ENCODE measurements around the gene PDK4. TPM values are rescaled to one million over a fixed set of nuclear protein-coding genes. Genes with fewer than 3 reads are reported as not detected.

The PDK4 gene
- total and polyA plus RNA-seq, 10 of the 15 experiments (the other 5 are each of a cell fraction or from before 2014, with no cell fraction given): 0.03 to 0.46 TPM; not detected in 8

GRCh38 chr7:95534796-95535195, 61.5 kb downstream of the PDK4 start:
- CTCF ChIA-PET: interaction anchor here (0.9 to 17.8 kb wide), 3 partner anchors 8 to 156 kb away, joined by 3 to 655 read pairs (median 15); no protein-coding TSS in a partner anchor
- Histone ChIP-seq H4K20me1 (ENCODE audit: control insufficient read depth, insufficient read depth) (no peaks in the 10 kb centered on the region), H2AFZ (ENCODE audit: control insufficient read depth, low read depth, low read length) (no peak overlapping the region), H3K4me1 (ENCODE audit: control insufficient read depth, insufficient read depth, low read length) (no peaks in the 10 kb centered on the region), H3K27ac (ENCODE audit: control insufficient read depth, insufficient read depth) (no peak overlapping the region), H3K79me2 (ENCODE audit: control insufficient read depth, insufficient read depth, low read length) (no peaks in the 10 kb centered on the region), H3K27me3 (replicated peaks in 1 of 2; ENCODE audit: control insufficient read depth in 2 of 2, insufficient read depth in 2 of 2, low read length in 1 of 2) (no peaks in the 10 kb centered on the region; a peak in 1 of 4 replicates), H3K4me3 (no peak overlapping the region), H3K4me2 (ENCODE audit: control insufficient read depth, insufficient read depth) (no peak overlapping the region), H3K9me3 (replicated peaks; ENCODE audit: control insufficient read depth, insufficient read depth, low read length) (no peaks in the 10 kb centered on the region), H3K36me3 (ENCODE audit: control insufficient read depth in 2 of 2, insufficient read depth in 2 of 2, low read length in 1 of 2) (no peaks in the 10 kb centered on the region), H3K9ac (ENCODE audit: control insufficient read depth, insufficient read depth, low read length) (no peak overlapping the region)
- intact Hi-C loops (cut with micrococcal nuclease; ENCODE audit: unreplicated experiment): loop anchor here (5.0 kb wide), 1 partner anchor 338 kb away; no protein-coding TSS in a partner anchor
- in situ Hi-C loops (cut with MboI): no loop called here
- RAD21 ChIA-PET (ENCODE audit: unreplicated experiment): interaction anchor here (0.7 to 3.3 kb wide), 4 partner anchors 9 to 156 kb away, joined by 4 to 20 read pairs (median 4); no protein-coding TSS in a partner anchor
- BruUV-seq (replicated peaks): no TSS peak
- no peak for FAIRE-seq
- SMC1A ChIA-PET (ENCODE audit: uncharacterized antibody, unreplicated experiment): interaction anchor here (1.0 to 23.7 kb wide), 5 partner anchors 8 to 155 kb away, joined by 3 to 448 read pairs (median 5); no protein-coding TSS in a partner anchor
- no peak for ATAC-seq
- TF ChIP-seq WRNIP1 (IDR thresholded peaks at IDR 0.05; ENCODE audit: borderline replicate concordance, low read depth, low read length) (no peak), TBL1XR1 (IDR thresholded peaks at IDR 0.05; ENCODE audit: low read depth, low read length) (no peak), JUNB (IDR thresholded peaks at IDR 0.05) (no peak), ZNF622 (IDR thresholded peaks at IDR 0.05) (no peak), CHD2 (IDR thresholded peaks at IDR 0.05; ENCODE audit: borderline replicate concordance, low read depth, low read length) (no peak), FOS (IDR thresholded peaks at IDR 0.05; ENCODE audit: borderline replicate concordance, extremely low read depth, insufficient read length) (no peak)
- TF ChIP-seq, protein P1, sequence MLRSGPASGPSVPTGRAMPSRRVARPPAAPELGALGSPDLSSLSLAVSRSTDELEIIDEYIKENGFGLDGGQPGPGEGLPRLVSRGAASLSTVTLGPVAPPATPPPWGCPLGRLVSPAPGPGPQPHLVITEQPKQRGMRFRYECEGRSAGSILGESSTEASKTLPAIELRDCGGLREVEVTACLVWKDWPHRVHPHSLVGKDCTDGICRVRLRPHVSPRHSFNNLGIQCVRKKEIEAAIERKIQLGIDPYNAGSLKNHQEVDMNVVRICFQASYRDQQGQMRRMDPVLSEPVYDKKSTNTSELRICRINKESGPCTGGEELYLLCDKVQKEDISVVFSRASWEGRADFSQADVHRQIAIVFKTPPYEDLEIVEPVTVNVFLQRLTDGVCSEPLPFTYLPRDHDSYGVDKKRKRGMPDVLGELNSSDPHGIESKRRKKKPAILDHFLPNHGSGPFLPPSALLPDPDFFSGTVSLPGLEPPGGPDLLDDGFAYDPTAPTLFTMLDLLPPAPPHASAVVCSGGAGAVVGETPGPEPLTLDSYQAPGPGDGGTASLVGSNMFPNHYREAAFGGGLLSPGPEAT (IDR thresholded peaks at IDR 0.05; ENCODE audit: low read depth): no peak
- TF ChIP-seq, protein P2, sequence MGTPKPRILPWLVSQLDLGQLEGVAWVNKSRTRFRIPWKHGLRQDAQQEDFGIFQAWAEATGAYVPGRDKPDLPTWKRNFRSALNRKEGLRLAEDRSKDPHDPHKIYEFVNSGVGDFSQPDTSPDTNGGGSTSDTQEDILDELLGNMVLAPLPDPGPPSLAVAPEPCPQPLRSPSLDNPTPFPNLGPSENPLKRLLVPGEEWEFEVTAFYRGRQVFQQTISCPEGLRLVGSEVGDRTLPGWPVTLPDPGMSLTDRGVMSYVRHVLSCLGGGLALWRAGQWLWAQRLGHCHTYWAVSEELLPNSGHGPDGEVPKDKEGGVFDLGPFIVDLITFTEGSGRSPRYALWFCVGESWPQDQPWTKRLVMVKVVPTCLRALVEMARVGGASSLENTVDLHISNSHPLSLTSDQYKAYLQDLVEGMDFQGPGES (IDR thresholded peaks at IDR 0.05): no peak
- 42% methylated on average over 2 of the region's 2 CpGs for WGBS (ENCODE audit: insufficient coverage, insufficient replicate concordance, low lambda C conversion rate, missing lambda C conversion rate)
- no peak for DNase-seq (ENCODE audit: low read depth, low spot score)
- POLR2A ChIA-PET: no interaction called here

Other genes with a start within 250 kb of the PDK4 start
- gene PON3, start 200.1 kb downstream of the PDK4 start, total RNA-seq (2014; rRNA removed): 0.45 and 0.71 TPM in 2 replicates
- gene PON3, start 200.1 kb downstream of the PDK4 start, total RNA-seq (2014; rRNA removed; fragmentation: Illumina TruSeq; extraction: Trizol): 0.76 and 1.0 TPM in 2 replicates
- gene PON3, start 200.1 kb downstream of the PDK4 start, total RNA-seq (2021): 0.64 and 0.69 TPM in 2 replicates
- 1.7 and 2.0 TPM in 2 replicates for gene PON3, start 200.1 kb downstream of the PDK4 start, polyA plus RNA-seq (2011; rRNA removed)
- 0.29 and 0.78 TPM in 2 replicates for gene PON3, start 200.1 kb downstream of the PDK4 start, polyA plus RNA-seq (2014; fragmentation: Illumina TruSeq; extraction: Trizol)
- 1 to 10 TPM; 1.4 to 2.0 TPM for gene PON3, start 200.1 kb downstream of the PDK4 start, polyA plus RNA-seq (2014; fragmentation: Nextera tagmentation; extraction: Ambion mirVana)
- 0.69 and 0.78 TPM in 2 replicates for gene PON3, start 200.1 kb downstream of the PDK4 start, polyA plus RNA-seq (2014; rRNA removed)
- 1 to 10 TPM; 1.0 to 1.4 TPM for gene PON3, start 200.1 kb downstream of the PDK4 start, polyA plus RNA-seq (2016; fragmentation: Nextera tagmentation; extraction: Ambion mirVana)
- 43.8 and 53.2 TPM in 2 replicates for gene PON2, start 161.5 kb downstream of the PDK4 start, total RNA-seq (2014; rRNA removed)
- 46.6 and 48.8 TPM in 2 replicates for gene PON2, start 161.5 kb downstream of the PDK4 start, total RNA-seq (2014; rRNA removed; fragmentation: Illumina TruSeq; extraction: Trizol)
- gene PON2, start 161.5 kb downstream of the PDK4 start, total RNA-seq (2021): 32.7 TPM in 2 replicates
- gene PON2, start 161.5 kb downstream of the PDK4 start, polyA plus RNA-seq (2011; rRNA removed): 127 and 183 TPM in 2 replicates
- gene PON2, start 161.5 kb downstream of the PDK4 start, polyA plus RNA-seq (2014; fragmentation: Illumina TruSeq; extraction: Trizol): 56.8 and 63.6 TPM in 2 replicates
- gene PON2, start 161.5 kb downstream of the PDK4 start, polyA plus RNA-seq (2014; fragmentation: Nextera tagmentation; extraction: Ambion mirVana): 10 to 100 TPM; 22.9 to 30.2 TPM
- gene PON2, start 161.5 kb downstream of the PDK4 start, polyA plus RNA-seq (2014; rRNA removed): 40.4 and 52.4 TPM in 2 replicates
- gene PON2, start 161.5 kb downstream of the PDK4 start, polyA plus RNA-seq (2016; fragmentation: Nextera tagmentation; extraction: Ambion mirVana): 10 to 100 TPM; 45.7 to 48.2 TPM
- gene ASB4, start 110.6 kb downstream of the PDK4 start, total RNA-seq (2014; rRNA removed): not detected in 2 replicates
- gene ASB4, start 110.6 kb downstream of the PDK4 start, total RNA-seq (2014; rRNA removed; fragmentation: Illumina TruSeq; extraction: Trizol): not detected in 2 replicates
- gene ASB4, start 110.6 kb downstream of the PDK4 start, total RNA-seq (2021): 0.08 TPM in 1 of 2 replicates, not detected in the other
- gene ASB4, start 110.6 kb downstream of the PDK4 start, polyA plus RNA-seq (2011; rRNA removed): 1.1 and 1.3 TPM in 2 replicates
- not detected in 2 replicates for gene ASB4, start 110.6 kb downstream of the PDK4 start, polyA plus RNA-seq (2014; fragmentation: Illumina TruSeq; extraction: Trizol)
- gene ASB4, start 110.6 kb downstream of the PDK4 start, polyA plus RNA-seq (2014; fragmentation: Nextera tagmentation; extraction: Ambion mirVana): not detected
- gene ASB4, start 110.6 kb downstream of the PDK4 start, polyA plus RNA-seq (2014; rRNA removed): 0.12 TPM in 1 of 2 replicates, not detected in the other
- not detected for gene ASB4, start 110.6 kb downstream of the PDK4 start, polyA plus RNA-seq (2016; fragmentation: Nextera tagmentation; extraction: Ambion mirVana)
- 0.11 TPM in 1 of 2 replicates, not detected in the other for gene DYNC1I1, start 176.0 kb upstream of the PDK4 start, total RNA-seq (2014; rRNA removed)
- gene DYNC1I1, start 176.0 kb upstream of the PDK4 start, total RNA-seq (2014; rRNA removed; fragmentation: Illumina TruSeq; extraction: Trizol): 0.05 and 0.40 TPM in 2 replicates
- gene DYNC1I1, start 176.0 kb upstream of the PDK4 start, total RNA-seq (2021): 0.32 TPM in 1 of 2 replicates, not detected in the other
- gene DYNC1I1, start 176.0 kb upstream of the PDK4 start, polyA plus RNA-seq (2011; rRNA removed): 0.91 and 1.1 TPM in 2 replicates
- gene DYNC1I1, start 176.0 kb upstream of the PDK4 start, polyA plus RNA-seq (2014; fragmentation: Illumina TruSeq; extraction: Trizol): 0.06 TPM in 1 of 2 replicates, not detected in the other
- gene DYNC1I1, start 176.0 kb upstream of the PDK4 start, polyA plus RNA-seq (2014; fragmentation: Nextera tagmentation; extraction: Ambion mirVana): under 1 TPM in 1 of 2 experiments, not detected in 1; 0.05 TPM
- 0.14 and 0.22 TPM in 2 replicates for gene DYNC1I1, start 176.0 kb upstream of the PDK4 start, polyA plus RNA-seq (2014; rRNA removed)
- under 1 TPM in 1 of 2 experiments, not detected in 1; 0.19 TPM for gene DYNC1I1, start 176.0 kb upstream of the PDK4 start, polyA plus RNA-seq (2016; fragmentation: Nextera tagmentation; extraction: Ambion mirVana)

Measured in GM12878 (cell line).